A549 (cell line): Measurements from ENCODE around the gene FGF23.

Source experiments
- CHD2 ChIP-seq: fragments of 150-350 bp; IDR thresholded peaks from 2 replicates; pipeline ENCODE4 v1.6.1; 2014; ENCODE audit warnings: low read length; ENCODE audit not compliant: partially characterized antibody
- ESRRA ChIP-seq: fragments of 150-350 bp; IDR thresholded peaks from 2 replicates; pipeline ENCODE4 v1.6.1; 2014; ENCODE audit warnings: mild to moderate bottlenecking, low read length, borderline replicate concordance
- MAFK ChIP-seq: fragments of 450-650 bp; IDR thresholded peaks from 2 replicates; pipeline ENCODE4 v1.6.1; 2014; ENCODE audit not compliant: partially characterized antibody
- NFE2L2 ChIP-seq: fragments of 150-350 bp; conservative IDR thresholded peaks from 2 replicates; pipeline ENCODE4 v1.6.1; 2014; ENCODE audit warnings: low read length
- NPAS2 ChIP-seq: fragments of 250-450 bp; sonication (Bioruptor Pico); IDR thresholded peaks from 2 replicates; pipeline ENCODE4 v1.8.0; 2022; ENCODE audit warnings: mild to moderate bottlenecking, moderate library complexity, borderline replicate concordance
- POLR2A ChIP-seq: IDR thresholded peaks from 2 replicates; pipeline ENCODE4 v1.6.1; 2012; ENCODE audit warnings: mild to moderate bottlenecking, low read length
- RAD21 ChIP-seq, 2 experiments: fragments of >200 bp in 1 of 2; sonication (Bioruptor Twin) in 1 of 2; formaldehyde crosslinking in 1 of 2; IDR thresholded peaks in 1 of 2; conservative IDR thresholded peaks in 1 of 2; 2 replicates in 1 of 2; 3 replicates in 1 of 2; pipeline ENCODE4 v1.6.1; 2012 to 2018; ENCODE audit warnings: inconsistent platforms in 1 of 2
- REST ChIP-seq: fragments of 200-600 bp; sonication (generic); IDR thresholded peaks from 2 replicates; pipeline ENCODE4 v1.6.1; 2016; ENCODE audit warnings: antibody characterized with exemption, mild to moderate bottlenecking, moderate library complexity
- TF ChIP-seq, protein P1 (sequence below): fragments of >200 bp; sonication (Bioruptor Twin); formaldehyde crosslinking; IDR thresholded peaks from 3 replicates; pipeline ENCODE4 v1.5.1; 2016
- TF ChIP-seq, protein P2 (sequence below): fragments of 150-350 bp; IDR thresholded peaks from 2 replicates; pipeline ENCODE4 v1.6.1; 2014; ENCODE audit warnings: low read depth, mild to moderate bottlenecking, low read length

- TF ChIP-seq POLR2A = no peak
- no peak for TF ChIP-seq CHD2
- TF ChIP-seq, protein P1, sequence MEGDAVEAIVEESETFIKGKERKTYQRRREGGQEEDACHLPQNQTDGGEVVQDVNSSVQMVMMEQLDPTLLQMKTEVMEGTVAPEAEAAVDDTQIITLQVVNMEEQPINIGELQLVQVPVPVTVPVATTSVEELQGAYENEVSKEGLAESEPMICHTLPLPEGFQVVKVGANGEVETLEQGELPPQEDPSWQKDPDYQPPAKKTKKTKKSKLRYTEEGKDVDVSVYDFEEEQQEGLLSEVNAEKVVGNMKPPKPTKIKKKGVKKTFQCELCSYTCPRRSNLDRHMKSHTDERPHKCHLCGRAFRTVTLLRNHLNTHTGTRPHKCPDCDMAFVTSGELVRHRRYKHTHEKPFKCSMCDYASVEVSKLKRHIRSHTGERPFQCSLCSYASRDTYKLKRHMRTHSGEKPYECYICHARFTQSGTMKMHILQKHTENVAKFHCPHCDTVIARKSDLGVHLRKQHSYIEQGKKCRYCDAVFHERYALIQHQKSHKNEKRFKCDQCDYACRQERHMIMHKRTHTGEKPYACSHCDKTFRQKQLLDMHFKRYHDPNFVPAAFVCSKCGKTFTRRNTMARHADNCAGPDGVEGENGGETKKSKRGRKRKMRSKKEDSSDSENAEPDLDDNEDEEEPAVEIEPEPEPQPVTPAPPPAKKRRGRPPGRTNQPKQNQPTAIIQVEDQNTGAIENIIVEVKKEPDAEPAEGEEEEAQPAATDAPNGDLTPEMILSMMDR = no peak
- no peak for TF ChIP-seq MAFK
- no peak for TF ChIP-seq REST
- TF ChIP-seq NFE2L2 = no peak
- no peak for TF ChIP-seq ESRRA
- TF ChIP-seq, protein P2, sequence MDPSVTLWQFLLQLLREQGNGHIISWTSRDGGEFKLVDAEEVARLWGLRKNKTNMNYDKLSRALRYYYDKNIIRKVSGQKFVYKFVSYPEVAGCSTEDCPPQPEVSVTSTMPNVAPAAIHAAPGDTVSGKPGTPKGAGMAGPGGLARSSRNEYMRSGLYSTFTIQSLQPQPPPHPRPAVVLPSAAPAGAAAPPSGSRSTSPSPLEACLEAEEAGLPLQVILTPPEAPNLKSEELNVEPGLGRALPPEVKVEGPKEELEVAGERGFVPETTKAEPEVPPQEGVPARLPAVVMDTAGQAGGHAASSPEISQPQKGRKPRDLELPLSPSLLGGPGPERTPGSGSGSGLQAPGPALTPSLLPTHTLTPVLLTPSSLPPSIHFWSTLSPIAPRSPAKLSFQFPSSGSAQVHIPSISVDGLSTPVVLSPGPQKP = no peak
- TF ChIP-seq RAD21 (conservative IDR thresholded peaks at IDR 0.05 in 1 of 2, IDR thresholded peaks at IDR 0.05 in 1 of 2) = no peak
- no peak for TF ChIP-seq NPAS2 (CRISPR knock-in tag)
Observed at GRCh38 chr12:4420138-4420670, 40.7 kb upstream of the FGF23 start.
